Activated CD8-positive, alpha-beta memory T cell treated with anti-CD3 and anti-CD28 coated beads, Interleukin-2, amount 10 ng/mL, durations not matched to agents 7 days and 5 days (primary cell): ENCODE results near the gene KAT2A. TPM values are rescaled to one million over a fixed set of nuclear protein-coding genes. Genes with fewer than 3 reads are reported as not detected.

Experiments
- ATAC-seq: fragments of 150-1000 bp; cut with Tn5 transposase; one replicate; pipeline ENCODE4 v1.10.0; 2021; ENCODE audit warnings: moderate library complexity
- CTCF ChIA-PET: fragments of 350-600 bp; sonication (Branson Sonifier 250); formaldehyde crosslinking; loops from one replicate; lab custom pipeline; 2021; ENCODE audit warnings: antibody characterized with exemption; lab: Charles Lee
- DNase-seq: peaks from one replicate; pipeline ENCODE4 v3.0.0-alpha.2; 2020
- H3K27ac Mint-ChIP-seq: one replicate; pipeline ENCODE4 v1.8.0; 2021; ENCODE audit warnings: mild to moderate bottlenecking, mixed read lengths
- H3K27me3 Mint-ChIP-seq: one replicate; pipeline ENCODE4 v1.8.0; 2021; ENCODE audit warnings: mixed read lengths
- H3K36me3 Mint-ChIP-seq: one replicate; pipeline ENCODE4 v1.8.0; 2021; ENCODE audit warnings: mild to moderate bottlenecking, mixed read lengths
- H3K4me1 Mint-ChIP-seq: one replicate; pipeline ENCODE4 v1.8.0; 2021; ENCODE audit warnings: mixed read lengths
- H3K4me3 Mint-ChIP-seq: one replicate; pipeline ENCODE4 v1.8.0; 2021; ENCODE audit warnings: mild to moderate bottlenecking, moderate library complexity, mixed read lengths
- H3K9me3 Mint-ChIP-seq: one replicate; pipeline ENCODE4 v1.8.0; 2022; ENCODE audit warnings: low read depth, mixed read lengths
- total RNA-seq, 2 experiments: library from RNA; stranded (reverse); gene quantifications; one replicate each; pipeline ENCODE4 v1.2.3, GENCODE V29; 2021

KAT2A gene
- total RNA-seq, 2 experiments from 2014 or later, result 49.0 to 58.2 TPM

- Mint-ChIP-seq H3K9me3 (no peaks in the 10 kb centered on the region), H3K4me1 (no peaks in the 10 kb centered on the region), H3K27ac (no peak overlapping the region), H3K36me3 (no peaks in the 10 kb centered on the region), H3K4me3 (no peak overlapping the region), H3K27me3 (peaks cover 27% of the 10 kb centered on the region)
- ATAC-seq (no peak), DNase-seq (no peak)
- CTCF ChIA-PET, result interaction anchor here (0.6 to 1.2 kb wide), 5 partner anchors 10 to 132 kb away, joined by 3 to 5 read pairs (median 3); no protein-coding TSS in a partner anchor
Observed at GRCh38 chr17:42090964-42091790, 30.0 kb downstream of the KAT2A start.

- Mint-ChIP-seq H3K4me1 (no peaks in the 10 kb centered on the region), H3K36me3 (no peaks in the 10 kb centered on the region), H3K27me3 (peaks cover 15% of the 10 kb centered on the region), H3K4me3 (no peak overlapping the region), H3K9me3 (no peaks in the 10 kb centered on the region), H3K27ac (no peak overlapping the region)
- CTCF ChIA-PET, result interaction anchor here (0.7 to 1.5 kb wide), 2 partner anchors 17 to 38 kb away, joined by 3 to 4 read pairs; no protein-coding TSS in a partner anchor
- ATAC-seq (no peak), DNase-seq (no peak)
Observed at GRCh38 chr17:42088736-42089135, 32.4 kb downstream of the KAT2A start.

GRCh38 chr17:42087736-42088705 is 33.1 kb downstream of the KAT2A start:
- no peak overlapping the region for H3K4me3 Mint-ChIP-seq
- peaks cover 15% of the 10 kb centered on the region for H3K27me3 Mint-ChIP-seq
- no peaks in the 10 kb centered on the region for H3K36me3 Mint-ChIP-seq
- no peak for DNase-seq
- H3K27ac Mint-ChIP-seq, result no peak overlapping the region
- H3K4me1 Mint-ChIP-seq, result no peaks in the 10 kb centered on the region
- no peak for ATAC-seq
- CTCF ChIA-PET, result interaction anchor here (0.7 kb wide), 1 partner anchor 37 kb away, joined by 3 read pairs; no protein-coding TSS in a partner anchor
- H3K9me3 Mint-ChIP-seq, result no peaks in the 10 kb centered on the region

- CTCF ChIA-PET, result interaction anchor here (1.2 kb wide), 1 partner anchor 316 kb away, joined by 3 read pairs; no protein-coding TSS in a partner anchor
Observed at GRCh38 chr17:42087042-42087701, 34.0 kb downstream of the KAT2A start.

GRCh38 chr17:42081516-42082129 is 39.5 kb downstream of the KAT2A start:
- DNase-seq (no peak), ATAC-seq (no peak)
- CTCF ChIA-PET, result no interaction called here
- H3K27ac Mint-ChIP-seq, result no peak overlapping the region
- no peaks in the 10 kb centered on the region for H3K36me3 Mint-ChIP-seq
- no peaks in the 10 kb centered on the region for H3K9me3 Mint-ChIP-seq
- no peak overlapping the region for H3K4me3 Mint-ChIP-seq
- H3K27me3 Mint-ChIP-seq, result no peaks in the 10 kb centered on the region
- no peaks in the 10 kb centered on the region for H3K4me1 Mint-ChIP-seq

More at GRCh38 chr17:42087042-42087701, 34.0 kb downstream of the KAT2A start:
- Mint-ChIP-seq H3K4me3 (no peak overlapping the region), H3K9me3 (no peaks in the 10 kb centered on the region), H3K36me3 (no peaks in the 10 kb centered on the region), H3K4me1 (no peaks in the 10 kb centered on the region), H3K27me3 (peaks cover 13% of the 10 kb centered on the region), H3K27ac (no peak overlapping the region)
- ATAC-seq (no peak), DNase-seq (no peak)

GRCh38 chr17:42079541-42079940 is 41.6 kb downstream of the KAT2A start:
- no peaks in the 10 kb centered on the region for H3K36me3 Mint-ChIP-seq
- H3K9me3 Mint-ChIP-seq, result no peaks in the 10 kb centered on the region
- DNase-seq (no peak), ATAC-seq (no peak)
- peaks cover 2% of the 10 kb centered on the region for H3K27me3 Mint-ChIP-seq
- no peaks in the 10 kb centered on the region for H3K4me1 Mint-ChIP-seq
- no peak overlapping the region for H3K27ac Mint-ChIP-seq
- CTCF ChIA-PET, result interaction anchor here (1.1 to 1.6 kb wide), 4 partner anchors 12 to 36 kb away, joined by 3 to 6 read pairs (median 4); no protein-coding TSS in a partner anchor
- H3K4me3 Mint-ChIP-seq, result no peak overlapping the region

GRCh38 chr17:42078396-42079043 is 42.6 kb downstream of the KAT2A start:
- peaks cover 8% of the 10 kb centered on the region for H3K27me3 Mint-ChIP-seq
- no peak overlapping the region for H3K4me3 Mint-ChIP-seq
- DNase-seq (no peak), ATAC-seq (no peak)
- no peaks in the 10 kb centered on the region for H3K9me3 Mint-ChIP-seq
- H3K27ac Mint-ChIP-seq, result no peak overlapping the region
- no peaks in the 10 kb centered on the region for H3K4me1 Mint-ChIP-seq
- CTCF ChIA-PET, result no interaction called here
- H3K36me3 Mint-ChIP-seq, result no peaks in the 10 kb centered on the region

GRCh38 chr17:42077755-42078154 is 43.4 kb downstream of the KAT2A start:
- Mint-ChIP-seq H3K4me1 (peaks cover 1% of the 10 kb centered on the region), H3K9me3 (no peaks in the 10 kb centered on the region), H3K4me3 (no peak overlapping the region), H3K27me3 (peaks cover 16% of the 10 kb centered on the region), H3K36me3 (no peaks in the 10 kb centered on the region), H3K27ac (no peak overlapping the region)
- CTCF ChIA-PET, result interaction anchor here (0.7 to 2.9 kb wide), 3 partner anchors 11 to 27 kb away, joined by 3 to 17 read pairs (median 3); no protein-coding TSS in a partner anchor
- ATAC-seq (no peak), DNase-seq (no peak)

GRCh38 chr17:42076797-42077559 is 44.2 kb downstream of the KAT2A start:
- H3K4me3 Mint-ChIP-seq, result no peak overlapping the region
- H3K27ac Mint-ChIP-seq, result no peak overlapping the region
- no peaks in the 10 kb centered on the region for H3K36me3 Mint-ChIP-seq
- peaks cover 4% of the 10 kb centered on the region for H3K4me1 Mint-ChIP-seq
- H3K9me3 Mint-ChIP-seq, result no peaks in the 10 kb centered on the region
- H3K27me3 Mint-ChIP-seq, result peaks cover 18% of the 10 kb centered on the region
- CTCF ChIA-PET, result interaction anchor here (0.7 to 2.9 kb wide), 3 partner anchors 10 to 26 kb away, joined by 3 to 17 read pairs (median 3); no protein-coding TSS in a partner anchor
- DNase-seq (no peak), ATAC-seq (no peak)

- Mint-ChIP-seq H3K4me1 (peaks cover 9% of the 10 kb centered on the region), H3K27ac (no peak overlapping the region), H3K27me3 (peaks cover 27% of the 10 kb centered on the region), H3K36me3 (no peaks in the 10 kb centered on the region), H3K4me3 (no peak overlapping the region), H3K9me3 (no peaks in the 10 kb centered on the region)
- ATAC-seq (no peak), DNase-seq (no peak)
- CTCF ChIA-PET, result interaction anchor here (0.7 to 2.9 kb wide), 2 partner anchors 9 to 32 kb away, joined by 5 to 17 read pairs; no protein-coding TSS in a partner anchor
Observed at GRCh38 chr17:42075789-42076188, 45.4 kb downstream of the KAT2A start.
